Adipocyte (in vitro differentiated cells): ENCODE measurements around the gene LMNB1.
"Not testable (repeated sequence)": the region's sequence is repeated elsewhere in the genome, so short reads cannot be mapped to it uniquely, and the experiment has no call there.

Experiments
- DNase-seq: peaks from one replicate; pipeline ENCODE4 v3.0.0-alpha.2; 2015; ENCODE audit warnings: low read depth
- H3K27me3 ChIP-seq: replicated peaks from 2 replicates; pipeline ENCODE4 v1.7.0; 2013; ENCODE audit warnings: mild to moderate bottlenecking, low read length, moderate library complexity; ENCODE audit not compliant: control insufficient read depth, insufficient read depth
- H3K36me3 ChIP-seq: 2 replicates; pipeline ENCODE4 v1.7.0; 2013; ENCODE audit warnings: low read length, mild to moderate bottlenecking, moderate library complexity; ENCODE audit not compliant: control insufficient read depth, insufficient read depth, severe bottlenecking
- H3K4me1 ChIP-seq: 2 replicates; pipeline ENCODE4 v1.7.0; 2013; ENCODE audit warnings: mild to moderate bottlenecking, low read length, moderate library complexity; ENCODE audit not compliant: control insufficient read depth, insufficient read depth
- H3K4me3 ChIP-seq: 2 replicates; pipeline ENCODE4 v1.7.0; 2013; ENCODE audit warnings: mild to moderate bottlenecking, low read length, moderate library complexity
- H3K9ac ChIP-seq: 2 replicates; pipeline ENCODE4 v1.7.0; 2013; ENCODE audit warnings: mild to moderate bottlenecking, low read length, moderate library complexity
- H3K9me3 ChIP-seq: 2 replicates; pipeline ENCODE4 v1.7.0; 2013; ENCODE audit warnings: mild to moderate bottlenecking, low read length, moderate library complexity; ENCODE audit not compliant: control insufficient read depth

The LMNB1 gene

DNA sequence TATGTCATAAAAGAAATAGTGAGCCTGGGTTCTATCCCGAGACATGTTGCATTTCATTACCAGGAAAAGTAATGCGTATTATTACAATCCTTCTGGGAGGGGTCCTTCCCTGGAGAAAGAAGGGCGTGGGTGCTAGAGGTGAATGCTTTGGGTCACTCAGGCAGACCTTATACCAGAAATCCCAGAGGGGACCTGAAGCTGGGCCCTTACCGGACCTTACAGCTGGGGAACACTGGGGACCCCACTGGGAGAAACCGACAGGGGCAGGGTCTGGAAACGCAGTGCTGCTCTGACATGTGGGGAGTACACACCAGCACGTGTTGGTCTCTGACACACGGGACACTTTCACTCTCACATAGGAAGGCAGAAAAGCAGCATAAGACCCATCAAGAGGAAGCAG is 71.3 kb downstream of the LMNB1 start:
- H3K36me3 ChIP-seq: no peaks in the 10 kb centered on the region
- no peak overlapping the region for H3K9ac ChIP-seq
- H3K27me3 ChIP-seq: peaks cover 5% of the 10 kb centered on the region
- H3K9me3 ChIP-seq: no peaks in the 10 kb centered on the region
- H3K4me1 ChIP-seq: peaks cover 55% of the 10 kb centered on the region
- DNase-seq: no peak
- H3K4me3 ChIP-seq: no peak overlapping the region

DNA sequence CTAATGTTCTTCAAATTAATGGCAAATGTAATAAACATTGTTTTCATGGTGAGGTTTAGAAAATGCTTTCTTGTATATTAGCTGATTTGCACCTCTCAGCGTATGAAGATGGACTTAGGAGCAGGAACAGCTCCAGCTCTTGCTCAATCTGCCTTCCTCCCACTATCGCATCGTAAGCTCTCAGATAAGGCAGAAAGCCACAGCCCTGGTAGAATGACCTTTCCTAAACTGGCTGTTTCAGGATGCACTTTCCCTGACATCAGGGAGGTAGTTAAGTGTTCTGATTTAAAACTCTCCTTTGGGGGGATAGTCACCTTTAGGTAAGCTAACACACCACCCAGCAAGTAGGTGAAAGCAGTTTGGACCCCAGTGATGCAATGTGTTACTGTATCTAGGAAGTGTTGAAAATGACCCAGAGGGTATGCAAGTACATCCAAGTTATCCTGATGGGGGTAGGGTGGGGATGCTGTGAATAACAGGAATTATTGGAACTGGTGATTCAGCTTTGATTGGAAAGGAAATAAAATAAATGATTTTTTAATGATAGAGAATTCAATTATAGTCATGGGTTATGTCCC is 72.3 kb downstream of the LMNB1 start:
- no peak for DNase-seq
- Histone ChIP-seq H3K9ac (no peak overlapping the region), H3K4me3 (no peak overlapping the region), H3K9me3 (no peaks in the 10 kb centered on the region), H3K36me3 (no peaks in the 10 kb centered on the region), H3K4me1 (peaks cover 55% of the 10 kb centered on the region), H3K27me3 (peaks cover 5% of the 10 kb centered on the region)

DNA sequence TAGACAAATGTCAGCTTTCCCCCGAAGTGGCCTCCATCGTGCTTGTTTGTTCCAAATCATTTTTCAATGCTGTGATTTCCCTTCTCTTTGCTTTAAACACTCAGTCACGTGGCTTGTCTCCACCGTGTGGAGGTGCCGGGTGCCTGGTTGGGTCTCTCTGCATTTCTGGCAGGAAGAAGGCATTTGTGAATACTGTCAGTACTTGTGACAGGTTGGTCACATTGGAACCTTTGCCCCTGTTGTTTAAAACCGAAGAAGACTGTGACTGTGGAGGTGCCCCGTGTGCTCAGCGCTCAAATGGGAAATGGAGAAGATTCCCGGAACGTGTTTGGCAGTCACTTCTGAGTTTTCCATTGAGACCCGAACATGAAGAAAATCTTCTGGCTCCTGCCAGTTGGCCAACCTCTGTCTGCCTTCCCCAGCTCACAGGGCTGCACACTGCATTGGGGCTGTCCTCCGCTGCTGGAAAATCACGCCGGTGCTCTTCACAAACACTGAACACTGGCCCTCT is 74.6 kb downstream of the LMNB1 start:
- Histone ChIP-seq H3K36me3 (no peaks in the 10 kb centered on the region), H3K9me3 (no peaks in the 10 kb centered on the region), H3K4me1 (peaks cover 53% of the 10 kb centered on the region), H3K9ac (peak overlapping the region; percentile 30), H3K4me3 (peak overlapping the region; percentile 61), H3K27me3 (peaks cover 5% of the 10 kb centered on the region)
- DNase-seq: no peak

DNA sequence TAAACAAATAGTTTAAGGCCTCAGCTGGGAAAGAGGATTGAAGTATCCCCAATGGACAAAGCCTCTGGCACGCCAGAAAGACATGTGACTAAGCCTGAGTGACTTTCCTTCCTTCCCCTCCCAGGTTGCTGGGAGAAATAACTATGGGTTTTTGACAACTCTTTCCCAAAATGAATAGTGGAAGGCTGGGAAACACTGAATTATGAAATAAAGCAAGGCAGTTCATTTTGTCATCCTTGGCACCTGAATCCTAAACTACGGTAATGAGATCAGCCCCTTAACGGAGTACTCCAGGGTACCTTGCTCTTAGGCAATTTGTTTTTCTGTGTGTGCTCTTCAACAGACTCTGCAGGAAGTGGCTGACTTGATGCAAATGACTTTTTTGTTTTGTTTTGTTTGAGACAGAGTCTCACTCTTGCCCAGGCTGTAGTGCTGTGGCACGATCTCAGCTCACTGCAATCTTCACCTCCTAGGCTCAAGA is 75.2 kb downstream of the LMNB1 start:
- Histone ChIP-seq H3K4me1 (peaks cover 51% of the 10 kb centered on the region), H3K36me3 (no peaks in the 10 kb centered on the region)

DNA sequence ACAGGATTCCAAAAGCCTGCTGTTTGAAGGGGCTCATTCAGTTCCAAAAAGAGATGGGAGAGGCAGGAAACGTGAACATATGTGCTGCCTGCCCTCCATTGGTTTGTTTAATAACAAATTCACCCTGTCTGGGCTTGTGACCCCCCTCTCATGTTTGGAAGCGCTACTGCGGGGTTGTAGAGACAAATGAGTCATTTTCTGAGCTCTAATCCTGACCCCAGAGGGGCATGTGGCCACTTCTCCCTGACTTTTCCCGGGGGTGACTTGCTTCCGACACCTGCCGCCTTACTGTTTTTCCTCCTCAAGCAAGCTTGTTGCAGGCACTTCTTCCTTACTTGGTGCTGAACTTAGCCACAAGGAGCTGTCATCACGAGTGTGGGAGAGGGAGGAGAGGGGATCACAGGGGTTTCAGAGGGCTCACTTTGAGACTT is 75.9 kb downstream of the LMNB1 start:
- Histone ChIP-seq H3K27me3 (peaks cover 5% of the 10 kb centered on the region), H3K9me3 (no peaks in the 10 kb centered on the region), H3K36me3 (no peaks in the 10 kb centered on the region), H3K9ac (no peak overlapping the region), H3K4me1 (peaks cover 51% of the 10 kb centered on the region), H3K4me3 (no peak overlapping the region)
- DNase-seq: no peak

More for the DNA sequence above, 75.2 kb downstream of the LMNB1 start:
- Histone ChIP-seq H3K9me3 (no peaks in the 10 kb centered on the region), H3K9ac (peak overlapping the region; percentile 30), H3K27me3 (peaks cover 5% of the 10 kb centered on the region), H3K4me3 (peak overlapping the region; percentile 61)
- DNase-seq: no peak

DNA sequence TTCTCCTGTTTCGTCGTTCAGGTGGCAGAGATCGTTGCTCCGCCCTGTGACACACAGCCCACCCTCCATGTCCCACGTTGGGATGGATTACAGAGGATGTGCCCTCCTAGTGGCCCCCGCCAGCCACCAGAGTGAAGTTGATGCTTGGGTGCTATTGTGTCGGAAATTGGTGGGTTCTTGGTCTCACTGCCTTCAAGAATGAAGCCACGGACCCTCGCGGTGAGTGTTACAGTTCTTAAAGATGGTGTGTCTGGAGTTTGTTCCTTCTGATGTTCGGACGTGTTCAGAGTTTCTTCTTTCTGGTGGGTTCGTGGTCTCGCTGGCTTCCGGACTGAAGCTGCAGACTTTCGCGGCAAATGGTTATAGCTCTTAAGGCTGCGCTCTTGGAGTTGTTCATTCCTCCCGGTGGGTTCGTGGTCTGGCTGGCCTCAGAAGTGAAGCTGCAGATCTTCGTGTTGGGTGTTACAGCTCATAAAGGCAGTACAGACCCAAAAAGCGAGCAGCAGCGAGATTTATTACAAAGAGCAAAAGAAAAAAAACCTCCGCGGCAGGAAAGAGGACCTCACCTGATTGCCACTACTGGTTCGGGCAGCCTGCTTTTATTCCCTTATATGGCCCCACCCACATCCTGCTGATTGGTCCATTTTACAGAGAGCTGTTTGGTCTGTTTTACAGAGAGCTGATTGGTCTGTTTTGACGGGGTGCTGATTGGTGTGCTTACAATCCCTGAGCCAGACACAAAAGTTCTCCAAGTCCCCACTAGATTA is 76.8 kb downstream of the LMNB1 start:
- DNase-seq, H3K27me3 ChIP-seq, H3K4me3 ChIP-seq, H3K36me3 ChIP-seq, H3K9ac ChIP-seq, H3K9me3 ChIP-seq: not testable (repeated sequence)
- H3K4me1 ChIP-seq: peaks cover 48% of the 10 kb centered on the region

DNA sequence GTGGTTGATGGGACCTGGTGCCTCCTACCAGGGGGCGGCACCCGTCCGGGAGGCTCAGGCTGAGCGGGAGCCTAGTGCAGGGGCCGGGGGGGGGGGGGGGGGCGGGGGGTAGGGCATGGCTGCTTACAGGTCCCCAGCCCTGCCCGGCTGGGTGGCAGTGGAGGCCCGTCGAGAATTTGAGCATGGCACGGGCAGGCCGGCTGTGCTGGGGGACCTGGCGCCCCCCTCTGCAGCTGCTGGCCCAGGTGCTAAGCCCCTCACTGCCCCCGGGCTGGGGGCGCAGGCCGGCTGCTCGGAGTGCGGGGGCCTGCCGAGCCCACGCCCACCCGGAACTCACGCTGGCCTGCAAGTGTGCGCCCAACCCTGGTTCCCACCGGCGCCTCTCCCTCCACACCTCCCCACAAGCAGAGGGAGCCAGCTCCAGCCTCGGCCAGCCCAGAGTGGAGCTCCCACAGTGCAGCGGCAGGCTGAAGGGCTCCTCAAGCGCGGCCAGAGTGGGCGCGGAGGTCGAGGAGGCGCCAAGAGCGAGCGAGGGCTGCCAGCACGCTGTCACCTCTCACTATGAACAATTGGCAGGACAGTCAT is 77.7 kb downstream of the LMNB1 start:
- no peak for DNase-seq
- peaks cover 5% of the 10 kb centered on the region for H3K27me3 ChIP-seq
- no peaks in the 10 kb centered on the region for H3K9me3 ChIP-seq
- H3K4me3 ChIP-seq: no peak overlapping the region
- H3K36me3 ChIP-seq: no peaks in the 10 kb centered on the region
- H3K4me1 ChIP-seq: peaks cover 40% of the 10 kb centered on the region
- no peak overlapping the region for H3K9ac ChIP-seq

DNA sequence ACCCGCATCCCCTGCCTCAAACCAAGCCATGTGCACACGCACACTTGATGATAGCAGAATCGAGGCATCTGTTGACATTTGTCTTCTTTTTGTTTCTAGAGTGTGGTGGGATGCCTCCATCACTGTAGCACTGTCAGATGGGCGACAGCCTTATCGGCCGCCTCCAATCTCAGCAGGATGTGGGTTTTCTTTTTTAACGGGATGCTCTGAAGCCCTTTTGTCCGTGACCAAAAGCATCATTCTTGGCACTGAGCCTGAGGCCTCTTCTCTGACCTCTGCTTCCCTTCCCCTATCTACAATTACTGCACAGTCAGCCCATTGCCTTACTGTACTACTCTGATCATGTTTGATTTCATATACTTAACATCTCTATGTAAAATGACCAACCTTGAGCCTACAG is 78.3 kb downstream of the LMNB1 start:
- H3K4me1 ChIP-seq: peaks cover 38% of the 10 kb centered on the region
- H3K27me3 ChIP-seq: peaks cover 5% of the 10 kb centered on the region
- no peak for DNase-seq
- H3K4me3 ChIP-seq: no peak overlapping the region
- H3K36me3 ChIP-seq: no peaks in the 10 kb centered on the region
- no peak overlapping the region for H3K9ac ChIP-seq
- no peaks in the 10 kb centered on the region for H3K9me3 ChIP-seq

DNA sequence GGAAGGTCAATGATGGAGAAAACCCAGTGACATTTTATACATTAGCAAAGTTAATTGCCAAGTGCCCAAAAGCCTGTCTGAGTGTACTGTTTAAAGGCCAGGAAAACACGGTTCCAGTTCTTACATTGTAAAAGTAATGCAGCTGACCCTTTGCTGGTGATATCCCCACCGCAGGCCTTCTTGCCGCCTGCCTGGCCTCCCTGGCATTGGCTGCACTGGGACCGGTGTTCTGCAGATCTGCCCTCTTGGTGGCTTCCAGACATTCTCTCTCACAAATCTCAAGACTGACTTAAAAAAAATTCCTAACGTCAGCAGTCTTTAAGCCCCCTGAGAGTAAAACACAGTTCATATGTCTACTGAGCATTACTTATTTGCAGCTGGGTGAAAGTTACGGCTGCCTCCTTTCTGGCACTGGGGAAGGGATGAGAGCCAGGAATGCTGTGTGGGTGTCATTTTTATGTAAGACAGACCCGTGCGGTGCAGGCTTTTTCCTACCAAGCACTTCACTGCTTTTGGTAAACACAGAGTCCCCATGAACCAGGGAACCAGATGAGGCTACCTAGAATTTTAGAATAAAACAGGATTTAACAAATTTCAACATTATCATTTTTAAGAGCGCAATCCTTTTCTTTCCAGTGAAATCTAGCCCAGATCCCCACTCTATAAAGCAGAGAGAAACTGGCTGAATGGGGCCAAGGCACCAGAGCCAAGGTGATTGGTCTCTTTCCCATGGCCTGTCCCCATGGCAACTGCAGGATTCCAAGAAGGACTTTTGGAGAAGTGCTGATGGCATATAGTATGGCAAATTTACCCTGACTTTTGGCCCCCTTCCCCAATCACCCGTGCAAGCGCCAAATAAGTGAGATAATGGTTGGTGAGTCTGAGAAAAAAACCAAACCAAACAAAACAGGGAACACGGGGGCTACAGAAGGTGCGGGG is 80.8 kb downstream of the LMNB1 start:
- Histone ChIP-seq H3K9me3 (no peaks in the 10 kb centered on the region), H3K4me3 (peak overlapping the region; percentile 18), H3K36me3 (no peaks in the 10 kb centered on the region), H3K4me1 (peaks cover 18% of the 10 kb centered on the region), H3K9ac (no peak overlapping the region), H3K27me3 (no peaks in the 10 kb centered on the region)
- no peak for DNase-seq

DNA sequence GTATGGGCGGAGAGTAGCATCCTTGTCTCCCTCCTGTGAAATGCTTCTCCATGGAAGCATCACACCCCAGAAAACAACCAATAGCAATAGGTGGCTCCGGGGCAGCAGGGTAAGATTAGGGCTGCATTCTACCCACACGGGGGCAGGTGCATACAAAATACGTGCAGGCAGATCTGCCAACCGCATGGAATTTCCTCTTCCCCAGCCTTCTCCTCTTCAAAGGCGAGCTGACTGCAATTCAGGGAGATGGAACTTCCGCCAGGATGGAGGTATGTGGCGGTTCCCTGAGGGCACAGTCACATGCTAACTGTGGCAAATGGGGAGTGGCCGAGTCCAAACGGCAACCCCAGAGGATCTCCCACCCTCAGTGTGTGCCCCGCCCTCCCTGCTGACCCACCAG is 81.5 kb downstream of the LMNB1 start:
- no peak for DNase-seq
- Histone ChIP-seq H3K9me3 (no peaks in the 10 kb centered on the region), H3K4me3 (no peak overlapping the region), H3K9ac (no peak overlapping the region), H3K27me3 (no peaks in the 10 kb centered on the region), H3K36me3 (no peaks in the 10 kb centered on the region), H3K4me1 (peaks cover 17% of the 10 kb centered on the region)
